Left renal cortex interstitium (tissue), 4 donors: ENCODE results near the gene GBP7. TPM values are rescaled to one million over a fixed set of nuclear protein-coding genes. Genes with fewer than 3 reads are reported as not detected.
"Not testable (repeated sequence)": the region's sequence is repeated elsewhere in the genome, so short reads cannot be mapped to it uniquely, and the experiment has no call there.

Experiments
- DNase-seq, 4 donors: peaks; one replicate each; pipeline ENCODE4 v3.0.0-alpha.2; 2013; ENCODE audit warnings: low read depth in 4 of 4, low spot score in 2 of 4, missing footprints in 1 of 4
- polyA plus RNA-seq, 4 donors: library from polyadenylated mRNA; unstranded; fragments of 120-200 nt; gene quantifications; one replicate each; pipeline ENCODE4 v1.2.1, GENCODE V29; 2013; ENCODE audit not compliant: insufficient read length in 4 of 4

GBP7 gene
- under 1 TPM; 0.07 to 0.27 (median 0.17) TPM for polyA plus RNA-seq

GRCh38 chr1:89175601-89176256, at the start of gene GBP7:
Gene GBP7 (minus strand): TSS chr1:89176003. CDS start chr1:89171935, 4,068 bp downstream.
- no peak for DNase-seq

- DNase-seq, result no peak
These were observed 45.5 kb upstream of the GBP7 start for GRCh38 chr1:89221341-89221740.

- not testable (repeated sequence) for DNase-seq
These were observed 44.0 kb upstream of the GBP7 start for GRCh38 chr1:89219851-89220250.

- not testable (repeated sequence) for DNase-seq
These were observed 43.1 kb upstream of the GBP7 start for GRCh38 chr1:89218941-89219340.

- no peak for DNase-seq
These were observed 37.5 kb upstream of the GBP7 start for GRCh38 chr1:89213347-89213746.

- no peak for DNase-seq
These were observed 35.3 kb upstream of the GBP7 start for GRCh38 chr1:89211035-89211634.

- no peak for DNase-seq
These were observed 30.6 kb upstream of the GBP7 start for GRCh38 chr1:89206373-89206772.

GRCh38 chr1:89203166-89203565, 27.4 kb upstream of the GBP7 start:
- DNase-seq, result no peak

GRCh38 chr1:89201106-89201794, 25.4 kb upstream of the GBP7 start:
- DNase-seq, result no peak

GRCh38 chr1:89200663-89201062, 24.9 kb upstream of the GBP7 start:
- DNase-seq, result no peak

GRCh38 chr1:89199525-89200031, 23.8 kb upstream of the GBP7 start:
- DNase-seq, result no peak

GRCh38 chr1:89198491-89199072, 22.8 kb upstream of the GBP7 start, which contains the start of gene GBP4:
Gene GBP4 (minus strand): TSS chr1:89198942. CDS start chr1:89198834, 108 bp downstream.
- DNase-seq, result no peak

- no peak for DNase-seq
These were observed 22.3 kb upstream of the GBP7 start for GRCh38 chr1:89198081-89198480.

GRCh38 chr1:89195476-89195875, 19.7 kb upstream of the GBP7 start:
- DNase-seq, result no peak

GRCh38 chr1:89191314-89191713, 15.5 kb upstream of the GBP7 start:
- no peak for DNase-seq

- no peak for DNase-seq
These were observed 14.2 kb upstream of the GBP7 start for GRCh38 chr1:89190017-89190416.

- DNase-seq, result no peak
These were observed 3.5 kb upstream of the GBP7 start for GRCh38 chr1:89179343-89179742.

- DNase-seq, result no peak
These were observed 1.2 kb upstream of the GBP7 start for GRCh38 chr1:89176971-89177370.

- no peak for DNase-seq
These were observed 1.3 kb downstream of the GBP7 start for GRCh38 chr1:89174491-89174890.

GRCh38 chr1:89172468-89173143, 3.2 kb downstream of the GBP7 start:
- DNase-seq, result no peak

GRCh38 chr1:89171067-89171438, 4.8 kb downstream of the GBP7 start:
- no peak for DNase-seq
